Vagina (tissue), 2 donors: ENCODE data around the gene CLCA4.

Source experiments
- POLR2A ChIP-seq, 2 donors: fragments of 450-650 bp; IDR thresholded peaks; one replicate each; pipeline ENCODE4 v1.6.1; 2017; ENCODE audit warnings: antibody characterized with exemption in 2 of 2, mild to moderate bottlenecking in 2 of 2, moderate library complexity in 2 of 2
- POLR2AphosphoS5 ChIP-seq, 2 donors: sonication (generic); formaldehyde crosslinking; IDR thresholded peaks; one replicate each; pipeline ENCODE4 v1.9.0; 2017; ENCODE audit warnings: antibody characterized with exemption in 2 of 2, mild to moderate bottlenecking in 2 of 2, low read depth in 1 of 2; ENCODE audit not compliant: insufficient read depth in 1 of 2
- TF ChIP-seq, protein P1 (sequence below), 3 experiments: fragments of 450-650 bp in 2 of 3; fragments of 200-600 bp in 1 of 3; sonication (generic) in 1 of 3; IDR thresholded peaks; one replicate each; pipeline ENCODE4 v1.5.1; 2017 to 2019; ENCODE audit warnings: antibody characterized with exemption in 3 of 3, mild to moderate bottlenecking in 2 of 3, moderate library complexity in 2 of 3

DNA sequence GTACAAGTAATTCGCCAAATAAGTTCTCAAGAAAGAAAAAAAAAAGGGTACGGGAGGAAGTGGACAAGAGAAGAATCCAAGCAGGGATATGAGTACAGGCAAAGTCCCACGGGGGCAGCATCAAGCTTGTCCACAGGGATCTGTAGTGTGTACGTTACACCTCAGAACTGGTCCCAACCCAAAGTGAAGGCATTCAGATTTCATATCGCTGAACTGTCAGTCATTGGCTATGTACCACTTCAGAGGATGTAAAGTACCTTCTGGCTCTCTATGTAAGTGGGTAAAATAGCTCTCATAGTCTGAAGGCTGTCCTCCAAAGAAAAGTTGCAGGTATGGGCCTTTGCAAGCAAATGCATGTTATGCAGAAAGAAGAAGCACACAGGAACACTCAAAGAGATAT, 8.1 kb upstream of the CLCA4 start:
- TF ChIP-seq, protein P1, sequence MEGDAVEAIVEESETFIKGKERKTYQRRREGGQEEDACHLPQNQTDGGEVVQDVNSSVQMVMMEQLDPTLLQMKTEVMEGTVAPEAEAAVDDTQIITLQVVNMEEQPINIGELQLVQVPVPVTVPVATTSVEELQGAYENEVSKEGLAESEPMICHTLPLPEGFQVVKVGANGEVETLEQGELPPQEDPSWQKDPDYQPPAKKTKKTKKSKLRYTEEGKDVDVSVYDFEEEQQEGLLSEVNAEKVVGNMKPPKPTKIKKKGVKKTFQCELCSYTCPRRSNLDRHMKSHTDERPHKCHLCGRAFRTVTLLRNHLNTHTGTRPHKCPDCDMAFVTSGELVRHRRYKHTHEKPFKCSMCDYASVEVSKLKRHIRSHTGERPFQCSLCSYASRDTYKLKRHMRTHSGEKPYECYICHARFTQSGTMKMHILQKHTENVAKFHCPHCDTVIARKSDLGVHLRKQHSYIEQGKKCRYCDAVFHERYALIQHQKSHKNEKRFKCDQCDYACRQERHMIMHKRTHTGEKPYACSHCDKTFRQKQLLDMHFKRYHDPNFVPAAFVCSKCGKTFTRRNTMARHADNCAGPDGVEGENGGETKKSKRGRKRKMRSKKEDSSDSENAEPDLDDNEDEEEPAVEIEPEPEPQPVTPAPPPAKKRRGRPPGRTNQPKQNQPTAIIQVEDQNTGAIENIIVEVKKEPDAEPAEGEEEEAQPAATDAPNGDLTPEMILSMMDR (IDR thresholded peaks at IDR 0.05): no peak
- no peak for TF ChIP-seq POLR2A (IDR thresholded peaks at IDR 0.05)
- TF ChIP-seq POLR2AphosphoS5 (IDR thresholded peaks at IDR 0.05; ENCODE audit: insufficient read depth in 1 of 2, low read depth in 1 of 2): no peak
